Large intestine (tissue), 3 donors: ENCODE data around the gene TTI1. TPM values are rescaled to one million over a fixed set of nuclear protein-coding genes. Genes with fewer than 3 reads are reported as not detected.

Source experiments
- DNase-seq, 2 donors: peaks; one replicate each; pipeline versions ENCODE4 v3.0.0 to v3.0.0-alpha.2; 2013
- H3K27ac ChIP-seq: one replicate; pipeline ENCODE4 v1.5.1; 2013; ENCODE audit warnings: low read length
- H3K27me3 ChIP-seq: 2 replicates; pipeline ENCODE4 v1.6.1; 2013; ENCODE audit warnings: low read length; ENCODE audit not compliant: control insufficient read depth, insufficient read depth
- H3K36me3 ChIP-seq: 2 replicates; pipeline ENCODE4 v1.6.1; 2013; ENCODE audit warnings: low read length; ENCODE audit not compliant: control insufficient read depth, insufficient read depth
- H3K4me1 ChIP-seq: one replicate; pipeline ENCODE4 v1.6.1; 2013; ENCODE audit warnings: low read length; ENCODE audit not compliant: control insufficient read depth, insufficient read depth
- H3K4me3 ChIP-seq: one replicate; pipeline ENCODE4 v1.5.1; 2013; ENCODE audit warnings: low read length
- H3K9me3 ChIP-seq: one replicate; pipeline ENCODE4 v1.6.1; 2013; ENCODE audit warnings: mild to moderate bottlenecking, low read depth, low read length, moderate library complexity; ENCODE audit not compliant: control insufficient read depth
- WGBS: methylation state at CpG from one replicate; pipeline ENCODE4 v1.1.5; 2013; ENCODE audit warnings: low lambda C conversion rate; ENCODE audit not compliant: insufficient coverage; 5-methylcytosine and 5-hydroxymethylcytosine counted together
- polyA plus RNA-seq: library from polyadenylated mRNA; unstranded; fragments of 120-200 nt; gene quantifications from one replicate; pipeline ENCODE4 v1.2.1, GENCODE V29; 2013

The TTI1 gene
- polyA plus RNA-seq, 1 donor, result 20.3 TPM

DNA sequence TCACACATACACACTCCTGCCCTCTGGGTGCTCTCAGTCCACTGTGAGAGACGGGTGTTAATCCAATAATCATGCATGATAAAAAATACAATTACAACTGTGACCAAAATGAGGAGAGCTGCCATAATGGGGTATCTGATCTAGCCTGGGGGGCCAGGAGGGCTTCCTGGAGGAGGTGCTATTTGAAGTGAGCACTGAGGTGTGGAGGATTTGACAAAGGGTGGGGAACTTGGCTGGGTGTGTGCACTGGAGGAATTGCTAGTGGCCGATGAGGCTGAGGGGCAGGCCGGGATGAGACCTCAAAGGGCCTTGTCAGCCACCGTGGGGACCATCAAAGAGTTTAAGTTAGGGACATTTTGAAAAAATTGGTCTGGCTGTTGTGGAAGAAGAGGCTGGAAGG is 95.6 kb downstream of the TTI1 start:
- H3K4me3 ChIP-seq, result no peak overlapping the region
- no peak overlapping the region for H3K27ac ChIP-seq
- WGBS, result 100% methylated on average over 1 of the region's 4 CpGs
- no peaks in the 10 kb centered on the region for H3K4me1 ChIP-seq
- H3K36me3 ChIP-seq, result no peaks in the 10 kb centered on the region
- no peaks in the 10 kb centered on the region for H3K9me3 ChIP-seq
- no peak for DNase-seq
- H3K27me3 ChIP-seq, result no peaks in the 10 kb centered on the region

DNA sequence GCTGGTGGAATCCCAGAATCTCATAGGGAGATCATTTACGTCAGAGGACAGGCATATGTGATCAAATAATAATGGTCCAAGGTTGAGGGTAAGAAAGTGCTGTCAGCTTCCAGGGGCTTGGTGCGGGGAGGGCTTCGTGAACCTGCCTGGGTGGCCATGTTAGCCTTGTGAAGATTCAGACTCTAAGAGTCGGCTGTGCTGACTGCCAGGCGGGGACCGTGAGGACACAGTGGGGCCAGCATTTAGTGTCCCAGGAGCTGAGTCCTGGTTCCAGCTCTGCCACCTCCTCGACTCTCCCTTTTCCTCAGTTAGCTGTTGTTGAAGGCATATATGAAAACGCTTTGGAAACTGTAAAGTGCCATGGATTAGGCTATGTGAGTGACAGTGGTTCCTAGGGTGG is 96.8 kb downstream of the TTI1 start:
- WGBS, result 100% methylated on average over 1 of the region's 8 CpGs
- H3K27ac ChIP-seq, result no peak overlapping the region
- H3K4me3 ChIP-seq, result no peak overlapping the region
- DNase-seq, result no peak
- H3K36me3 ChIP-seq, result no peaks in the 10 kb centered on the region
- no peaks in the 10 kb centered on the region for H3K4me1 ChIP-seq
- no peaks in the 10 kb centered on the region for H3K27me3 ChIP-seq
- H3K9me3 ChIP-seq, result no peaks in the 10 kb centered on the region

DNA sequence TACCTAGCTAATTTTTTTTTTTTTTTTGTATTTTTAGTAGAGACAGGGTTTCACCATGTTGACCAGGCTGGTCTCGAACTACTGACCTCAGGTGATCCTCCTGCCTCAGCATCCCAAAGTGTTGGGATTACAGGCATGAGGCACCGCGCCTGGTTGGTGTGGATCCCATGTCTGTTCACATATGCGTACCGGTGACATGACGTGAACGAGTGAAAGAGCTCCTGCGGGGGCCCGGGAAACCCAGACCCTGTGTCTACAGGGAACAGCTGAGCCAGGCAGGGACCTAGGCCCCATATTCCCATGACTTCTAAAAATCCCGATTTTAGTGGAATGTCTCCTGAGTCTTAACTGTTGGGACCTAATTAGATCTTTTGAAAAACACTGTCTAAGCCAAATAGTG is 97.2 kb downstream of the TTI1 start:
- no peaks in the 10 kb centered on the region for H3K27me3 ChIP-seq
- WGBS, result 90% methylated on average over 2 of the region's 10 CpGs
- no peak overlapping the region for H3K27ac ChIP-seq

DNA sequence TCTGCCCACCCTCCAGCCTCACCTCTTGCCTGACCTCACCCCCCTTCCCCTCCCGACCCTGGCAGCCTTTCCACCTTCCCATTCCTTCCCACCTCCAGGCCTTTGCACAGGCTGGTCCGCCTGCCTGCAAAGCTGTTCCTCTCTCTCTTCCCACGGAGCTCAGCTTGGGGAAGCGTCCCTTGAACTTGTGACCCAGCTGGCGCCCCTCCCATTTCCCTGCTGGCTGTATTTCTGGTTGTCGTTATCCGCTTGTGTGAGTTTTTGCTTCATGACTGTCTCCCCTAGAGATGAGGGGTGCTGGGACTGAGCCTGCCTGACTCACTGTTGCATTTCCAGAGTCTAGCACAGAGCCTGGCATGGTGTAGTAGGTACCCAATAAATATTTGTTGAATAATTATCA is 97.8 kb downstream of the TTI1 start:
- WGBS, result no CpG with 5 or more reads among the region's 7 CpGs
- H3K9me3 ChIP-seq, result no peaks in the 10 kb centered on the region
- DNase-seq, result no peak

More for the DNA sequence above, 97.2 kb downstream of the TTI1 start:
- no peak for DNase-seq
- Histone ChIP-seq H3K4me1 (no peaks in the 10 kb centered on the region), H3K36me3 (no peaks in the 10 kb centered on the region), H3K9me3 (no peaks in the 10 kb centered on the region), H3K4me3 (no peak overlapping the region)

DNA sequence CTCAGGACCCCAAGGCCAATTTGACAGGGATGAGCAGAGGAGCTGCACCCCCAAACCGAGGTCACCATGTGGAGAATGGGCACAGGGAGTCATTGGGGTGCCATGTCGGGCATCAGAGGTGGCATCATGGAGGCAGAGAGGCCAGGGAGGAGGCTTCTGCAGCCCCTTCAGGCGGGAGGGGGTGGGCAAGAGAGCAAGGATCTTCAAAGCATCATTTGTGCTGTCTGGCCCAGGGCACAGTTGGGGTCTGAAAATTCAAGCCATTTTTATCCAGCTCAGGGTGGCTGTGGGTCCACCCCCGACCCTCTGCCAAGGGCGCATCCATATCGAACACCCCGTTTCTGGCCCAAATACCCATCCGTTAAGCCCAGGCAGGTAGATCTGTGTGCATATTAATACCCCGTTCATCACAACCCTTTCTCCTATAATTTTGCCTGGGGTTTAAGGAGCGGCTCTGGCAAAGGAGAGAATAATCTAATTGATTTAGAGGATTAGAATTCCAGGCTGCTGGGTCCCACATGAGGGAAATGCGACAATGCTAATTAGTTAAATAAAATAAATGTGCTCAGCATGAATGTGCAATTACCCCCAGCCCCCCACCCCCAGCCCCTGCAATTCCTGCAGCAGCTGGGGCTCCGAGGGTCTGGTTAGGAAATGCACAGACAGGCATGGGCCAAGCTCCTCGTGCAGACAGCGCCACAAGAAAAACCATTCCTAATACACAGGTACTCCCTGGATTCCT is 98.5 kb downstream of the TTI1 start:
- Histone ChIP-seq H3K4me1 (no peaks in the 10 kb centered on the region), H3K27ac (no peak overlapping the region), H3K4me3 (no peak overlapping the region), H3K36me3 (no peaks in the 10 kb centered on the region), H3K9me3 (no peaks in the 10 kb centered on the region), H3K27me3 (peaks cover 3% of the 10 kb centered on the region)
- WGBS, result no CpG with 5 or more reads among the region's 14 CpGs
- DNase-seq, result no peak

More for the DNA sequence above, 97.8 kb downstream of the TTI1 start:
- peaks cover 3% of the 10 kb centered on the region for H3K27me3 ChIP-seq
- H3K36me3 ChIP-seq, result no peaks in the 10 kb centered on the region
- H3K4me1 ChIP-seq, result no peaks in the 10 kb centered on the region
- no peak overlapping the region for H3K27ac ChIP-seq
- H3K4me3 ChIP-seq, result no peak overlapping the region

DNA sequence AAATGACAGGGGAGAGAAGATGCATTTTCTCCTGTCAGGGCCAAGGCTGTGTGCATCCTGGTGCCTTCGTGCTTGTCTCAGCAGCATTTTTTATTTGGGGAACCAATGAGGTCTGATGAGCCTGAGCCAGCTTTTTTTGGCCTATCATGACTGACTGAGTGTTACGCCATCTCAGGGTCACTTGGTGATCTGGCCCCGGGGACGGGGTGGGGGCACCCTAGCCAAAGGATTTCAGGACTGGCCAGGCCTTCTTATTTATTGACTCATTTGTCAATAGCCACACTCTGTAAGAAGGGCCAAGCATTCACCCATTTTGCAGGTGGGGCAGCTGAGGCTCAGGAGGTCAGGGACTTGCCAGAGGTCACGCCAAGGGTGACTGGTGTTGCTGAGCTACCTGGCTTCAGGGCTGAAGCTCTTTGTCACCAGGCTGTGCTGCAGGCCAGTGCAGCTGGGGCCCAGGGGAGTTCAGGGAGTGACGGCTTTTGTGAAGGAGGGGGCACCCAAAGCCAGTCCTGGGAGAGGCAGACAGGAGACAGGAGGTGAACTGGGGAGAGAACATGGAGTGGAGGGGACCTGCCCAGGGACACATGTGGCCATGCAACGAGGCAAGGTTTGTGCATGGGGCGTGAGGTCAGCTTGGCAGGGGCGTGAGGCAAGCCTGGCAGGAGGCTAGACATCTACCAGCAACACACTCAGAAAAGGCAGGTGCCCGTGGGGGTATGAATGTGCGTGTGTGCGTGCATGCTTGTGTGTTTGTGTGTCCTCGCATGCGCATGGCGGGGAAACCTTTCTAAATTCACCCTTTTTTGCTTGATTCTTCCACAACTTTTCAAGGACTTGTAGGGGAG is 99.2 kb downstream of the TTI1 start:
- no peak overlapping the region for H3K27ac ChIP-seq
- H3K4me1 ChIP-seq, result no peaks in the 10 kb centered on the region
- no peaks in the 10 kb centered on the region for H3K36me3 ChIP-seq
- H3K9me3 ChIP-seq, result no peaks in the 10 kb centered on the region
- H3K27me3 ChIP-seq, result peaks cover 3% of the 10 kb centered on the region
- no peak for DNase-seq
- no CpG with 5 or more reads among the region's 15 CpGs for whole genome bisulfite sequencing
- no peak overlapping the region for H3K4me3 ChIP-seq

Other genes with a start within 250 kb of the TTI1 start
- 22.9 TPM for gene VSTM2L, start 130.3 kb downstream of the TTI1 start, polyA plus RNA-seq
- gene RPRD1B, start 290 bp upstream of the TTI1 start, polyA plus RNA-seq, result 49.0 TPM
- 334 TPM for gene TGM2, start 131.8 kb upstream of the TTI1 start, polyA plus RNA-seq
- 8.4 TPM for gene KIAA1755, start 227.3 kb upstream of the TTI1 start, polyA plus RNA-seq